ENCODE measurements around the gene FOXF2.

The FOXF2 gene

DNA sequence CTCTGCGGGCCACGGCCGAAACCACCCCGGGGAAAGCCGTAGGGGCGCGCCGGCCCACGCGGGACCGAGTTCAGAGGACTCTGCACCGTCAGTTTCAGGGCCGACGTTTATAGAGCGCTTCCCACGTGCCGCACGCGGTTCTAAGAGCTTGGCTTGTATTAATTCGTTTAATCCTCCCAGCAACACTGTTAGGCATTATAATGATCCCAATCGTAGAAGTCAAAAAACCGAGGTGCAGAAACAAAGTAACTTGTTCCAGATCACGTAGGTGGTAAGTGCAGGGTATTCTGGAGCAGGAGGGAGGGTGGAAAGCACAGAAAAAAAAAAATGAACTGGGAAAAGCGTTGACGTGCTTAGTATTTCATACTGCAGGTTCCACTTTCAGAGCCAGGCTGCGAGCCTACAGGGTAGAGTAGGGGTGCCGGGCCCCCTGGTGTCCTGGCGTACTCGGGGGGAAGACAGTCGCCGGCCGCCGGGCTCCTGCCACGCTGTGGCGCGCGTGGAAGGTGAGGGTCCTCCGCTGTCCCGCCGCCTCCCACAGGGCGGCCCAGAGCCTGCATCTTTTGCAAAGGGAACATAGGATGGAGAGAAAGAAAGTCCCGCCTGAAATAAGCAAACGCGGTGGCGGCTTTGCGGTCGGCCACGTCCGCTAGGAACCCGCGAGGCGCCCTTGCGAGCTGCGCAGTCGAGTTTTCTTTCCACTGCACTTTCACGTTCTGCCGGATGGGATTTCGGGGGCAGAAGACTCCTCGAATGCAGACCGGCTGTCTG is 10.2 kb upstream of the FOXF2 start:
- DNase-seq = no peak

DNA sequence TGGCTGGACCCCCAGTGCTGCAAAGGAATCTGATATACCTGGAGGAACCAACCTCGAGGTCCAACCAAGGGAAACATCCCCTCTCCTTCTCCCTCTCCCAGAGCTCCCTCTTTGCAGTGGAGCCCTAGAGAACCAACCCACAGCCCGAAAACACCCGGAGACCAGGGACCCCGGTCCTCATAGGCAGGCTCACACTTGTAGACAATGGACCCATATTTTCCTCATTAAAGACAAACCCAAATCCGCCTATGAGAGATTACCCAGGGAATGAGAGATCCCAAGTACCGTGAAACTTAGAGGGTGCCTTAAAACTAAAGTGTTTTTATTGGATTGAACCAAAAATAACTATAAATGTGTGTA is 9.6 kb upstream of the FOXF2 start:
- DNase-seq = no peak

DNA sequence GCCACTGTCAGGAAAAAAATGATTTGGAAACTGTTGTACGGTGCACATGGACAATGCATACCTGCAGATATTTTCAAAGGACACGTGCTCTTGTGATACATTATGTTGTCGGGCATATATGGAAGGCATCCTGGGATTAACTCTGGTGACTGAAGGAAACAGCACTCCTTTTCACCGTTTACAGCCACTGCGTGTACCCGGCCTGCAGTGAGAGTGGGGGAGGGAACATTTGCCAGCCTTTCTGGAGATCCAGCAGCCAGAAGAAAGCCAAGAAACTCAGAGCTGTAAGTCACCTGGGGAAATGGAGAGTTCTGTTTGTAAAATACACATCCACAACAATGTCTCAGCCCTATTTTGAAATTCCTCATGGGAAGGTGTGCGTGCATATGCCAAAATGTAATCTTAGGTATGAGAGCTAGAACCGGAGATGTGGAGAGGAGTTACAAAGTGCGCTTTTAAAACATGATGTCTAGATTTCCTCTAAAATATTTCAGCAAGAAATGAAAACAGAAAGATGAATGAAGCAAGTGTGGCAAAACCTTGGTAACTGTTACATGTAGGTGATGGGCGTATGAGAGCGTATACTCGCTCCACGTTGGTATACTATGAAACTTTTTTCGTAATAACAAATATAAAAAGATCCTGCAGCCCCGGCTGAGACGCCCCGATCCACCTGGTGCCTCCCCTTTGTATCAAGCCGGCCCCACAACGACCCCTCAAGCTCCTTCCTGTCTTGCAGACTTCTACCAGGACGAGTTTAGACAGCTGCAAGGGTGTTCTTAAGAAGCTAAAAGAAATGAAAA is 8.6 kb upstream of the FOXF2 start:
- no peak for DNase-seq

GRCh38 chr6:1381481-1382330 is 7.7 kb upstream of the FOXF2 start:
- no peak for DNase-seq

DNA sequence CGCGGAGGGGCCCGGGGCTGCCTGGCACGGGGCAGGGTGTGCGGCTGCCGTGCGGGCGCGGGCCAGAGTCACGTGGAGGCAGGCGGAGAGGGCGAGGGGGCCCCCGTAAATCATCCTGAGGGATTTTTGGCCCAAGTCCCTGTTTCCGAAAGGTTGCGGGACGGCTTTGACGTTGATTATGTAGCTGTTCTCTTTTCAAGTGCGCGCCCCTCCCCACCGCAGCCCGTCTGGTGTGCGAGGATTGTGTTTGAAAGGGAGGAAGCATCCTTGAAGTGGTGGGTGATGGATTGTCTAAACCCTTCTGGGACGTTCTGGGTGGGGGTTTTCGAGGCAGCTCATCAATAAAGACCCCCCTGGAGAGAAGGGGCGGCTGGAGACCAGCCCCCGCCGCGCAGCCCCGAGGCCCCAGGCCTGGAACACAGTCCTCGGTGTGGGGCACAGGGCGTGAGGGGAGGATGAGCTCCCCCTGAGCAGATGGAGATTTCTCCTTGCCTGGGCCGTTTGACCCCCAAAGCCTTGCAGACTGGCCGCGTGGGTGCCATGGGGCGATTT is 7.0 kb upstream of the FOXF2 start:
- no peak for DNase-seq

GRCh38 chr6:1382883-1383728 is 6.3 kb upstream of the FOXF2 start:
- no peak for DNase-seq

DNA sequence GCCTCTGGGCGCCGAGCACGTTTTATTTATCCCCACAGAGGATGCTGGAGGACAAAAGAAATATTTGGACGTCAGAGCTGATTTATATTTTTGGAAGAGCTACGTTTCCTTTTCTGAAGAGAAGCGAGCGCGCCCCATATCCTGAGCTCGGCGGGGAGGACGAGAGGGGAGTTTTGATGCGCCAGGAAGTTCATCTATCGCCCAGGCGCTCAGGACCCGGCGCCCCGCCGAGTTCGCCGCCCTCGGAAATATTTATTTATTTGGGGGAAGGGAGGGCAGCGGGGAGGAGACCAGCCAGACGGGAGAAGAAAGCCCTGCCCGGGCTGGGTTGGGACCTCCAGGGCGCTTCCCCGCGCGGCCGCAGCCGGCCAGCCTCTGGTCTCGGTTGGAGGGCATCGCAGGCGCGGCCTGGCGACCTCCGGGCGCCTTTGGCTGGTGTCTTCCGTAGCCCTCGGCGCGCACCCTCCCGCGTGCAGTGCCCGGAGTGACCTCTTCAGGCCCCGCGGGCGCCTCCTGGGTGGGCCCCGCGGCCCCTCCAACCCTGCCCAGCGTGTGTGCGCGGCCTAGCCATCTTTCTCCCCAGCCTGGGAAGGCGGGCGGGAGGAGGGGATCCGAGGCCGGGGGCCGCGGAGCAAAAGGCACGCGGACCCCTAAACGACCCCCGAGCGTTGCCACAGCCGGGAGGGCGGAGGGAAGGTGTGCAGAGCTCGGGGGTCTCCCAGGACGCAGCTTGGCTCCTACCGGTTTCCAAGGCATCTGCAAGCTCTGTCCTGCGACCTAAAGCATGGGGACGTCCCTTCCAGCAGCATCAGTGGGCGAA is 5.4 kb upstream of the FOXF2 start:
- no peak for DNase-seq

DNA sequence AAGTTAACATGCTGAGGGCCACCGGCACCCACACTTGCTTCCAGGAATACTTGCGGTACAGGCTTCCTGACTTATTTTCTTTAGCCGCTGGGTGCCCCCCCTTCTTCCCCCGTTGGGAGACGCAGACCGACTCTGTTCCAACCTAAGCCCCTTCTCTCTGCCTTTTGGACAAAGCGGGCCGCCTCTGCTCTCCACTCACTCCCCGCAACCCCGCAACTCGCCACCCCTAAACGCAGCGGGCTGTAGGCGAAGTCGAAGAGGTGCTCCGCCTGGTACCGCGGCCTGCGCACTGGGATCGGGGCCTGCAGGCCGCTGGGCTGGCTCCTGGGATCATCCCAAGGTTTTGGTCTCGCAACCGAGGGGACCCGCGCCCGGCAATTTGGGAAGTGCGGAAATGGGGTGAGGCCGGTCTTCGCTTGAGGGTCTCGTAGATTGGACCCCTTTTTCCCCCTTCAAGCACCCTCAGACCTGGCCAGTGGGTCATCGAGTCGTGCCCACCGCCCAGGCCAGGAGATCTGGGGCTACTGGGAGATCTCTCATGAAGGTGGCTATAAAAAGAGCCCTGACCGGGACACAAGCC is 4.7 kb upstream of the FOXF2 start:
- DNase-seq = no peak

GRCh38 chr6:1385129-1386037 is 4.0 kb upstream of the FOXF2 start:
- no peak for DNase-seq

- no peak for DNase-seq
Measured at GRCh38 chr6:1386038-1386709, 3.2 kb upstream of the FOXF2 start.

- DNase-seq = no peak
Measured at GRCh38 chr6:1387538-1387875, 1.9 kb upstream of the FOXF2 start.

- no peak for DNase-seq
Measured at GRCh38 chr6:1387876-1388629, 1.3 kb upstream of the FOXF2 start.

GRCh38 chr6:1388630-1389368 is 577 bp upstream of the FOXF2 start:
- DNase-seq = no peak

DNA sequence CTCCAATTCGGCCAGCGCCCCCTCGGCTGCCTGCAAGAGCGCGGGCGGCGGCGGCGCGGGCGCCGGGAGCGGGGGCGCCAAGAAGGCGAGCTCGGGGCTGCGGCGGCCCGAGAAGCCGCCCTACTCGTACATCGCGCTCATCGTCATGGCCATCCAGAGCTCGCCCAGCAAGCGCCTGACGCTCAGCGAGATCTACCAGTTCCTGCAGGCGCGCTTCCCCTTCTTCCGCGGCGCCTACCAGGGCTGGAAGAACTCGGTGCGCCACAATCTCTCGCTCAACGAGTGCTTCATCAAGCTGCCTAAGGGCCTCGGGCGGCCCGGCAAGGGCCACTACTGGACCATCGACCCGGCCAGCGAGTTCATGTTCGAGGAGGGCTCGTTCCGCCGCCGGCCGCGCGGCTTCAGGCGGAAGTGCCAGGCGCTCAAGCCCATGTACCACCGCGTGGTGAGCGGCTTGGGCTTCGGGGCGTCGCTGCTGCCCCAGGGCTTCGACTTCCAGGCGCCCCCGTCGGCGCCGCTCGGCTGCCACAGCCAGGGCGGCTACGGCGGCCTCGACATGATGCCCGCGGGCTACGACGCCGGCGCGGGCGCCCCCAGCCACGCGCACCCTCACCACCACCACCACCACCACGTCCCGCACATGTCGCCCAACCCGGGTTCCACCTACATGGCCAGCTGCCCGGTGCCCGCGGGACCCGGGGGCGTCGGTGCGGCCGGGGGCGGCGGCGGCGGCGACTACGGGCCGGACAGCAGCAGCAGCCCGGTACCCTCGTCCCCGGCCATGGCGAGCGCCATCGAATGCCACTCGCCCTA is 963 bp downstream of the FOXF2 start:
- DNase-seq = no peak

DNA sequence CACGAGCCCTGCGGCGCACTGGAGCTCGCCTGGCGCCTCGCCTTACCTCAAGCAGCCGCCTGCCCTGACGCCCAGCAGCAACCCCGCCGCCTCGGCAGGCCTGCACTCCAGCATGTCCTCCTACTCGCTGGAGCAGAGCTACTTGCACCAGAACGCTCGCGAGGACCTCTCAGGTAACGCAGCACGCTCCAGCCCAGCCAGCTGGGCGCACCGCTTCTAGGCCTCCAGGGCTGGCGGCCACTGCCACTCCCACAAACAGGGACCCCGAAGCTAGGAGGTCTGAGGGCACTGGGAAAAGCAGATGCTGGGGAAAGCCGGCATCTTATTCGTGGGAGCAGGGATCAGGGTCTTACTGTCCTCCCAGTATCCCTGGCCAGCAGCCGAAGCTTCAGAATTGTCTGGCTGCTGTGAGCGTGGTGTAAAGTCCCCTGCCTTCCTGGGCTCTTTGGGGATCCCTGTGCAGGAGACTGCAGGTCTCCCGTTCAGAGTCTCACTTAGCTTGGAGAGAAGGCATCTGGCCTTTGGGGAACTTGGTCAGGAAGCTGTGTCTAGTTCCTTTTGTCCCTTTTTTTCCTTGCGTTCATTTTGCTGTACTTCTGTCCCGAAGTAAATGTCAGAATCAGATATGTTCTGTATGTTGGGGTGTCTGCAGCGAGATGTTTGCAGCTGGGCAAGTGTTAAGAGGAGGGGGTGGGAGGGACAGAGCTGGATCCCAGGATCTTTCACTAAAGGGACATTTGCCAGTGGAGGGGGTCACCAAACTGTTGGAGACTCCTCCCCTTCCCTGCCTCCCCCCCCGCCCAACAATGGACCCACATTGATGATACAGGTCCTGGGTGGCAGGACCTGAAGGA is 1.8 kb downstream of the FOXF2 start:
- DNase-seq = no peak

DNA sequence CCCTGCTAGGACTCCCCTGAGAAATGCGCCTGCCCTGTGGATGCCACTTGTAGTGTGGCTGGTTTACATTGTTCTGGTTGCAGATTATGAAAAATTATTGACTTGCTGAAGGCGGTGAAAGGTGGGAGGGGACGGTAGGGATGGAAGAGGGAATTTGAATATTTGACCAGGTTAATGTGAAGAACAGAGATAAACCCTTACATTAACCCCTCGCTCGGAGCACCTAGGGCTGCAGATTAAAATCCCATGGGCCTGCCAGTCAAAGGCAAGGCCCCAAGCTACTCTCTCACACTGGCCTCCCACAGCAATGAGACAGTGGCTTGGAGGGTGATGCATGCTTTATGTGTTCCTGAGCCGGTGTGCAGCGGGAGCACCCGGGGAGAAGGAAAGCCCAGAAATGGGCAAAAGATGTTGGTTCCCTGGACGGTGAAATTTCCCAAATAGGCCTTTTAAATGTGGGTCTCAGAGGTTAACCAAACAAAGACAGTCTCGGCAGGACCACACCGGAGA is 2.5 kb downstream of the FOXF2 start:
- no peak for DNase-seq
